GM23338 (cell line): Measurements from ENCODE around the gene DYSF. TPM values are rescaled to one million over a fixed set of nuclear protein-coding genes. Genes with fewer than 3 reads are reported as not detected.

Experiments used
- ATAC-seq: fragments of 200-7000 bp; cut with Tn5 transposase; 3 replicates; pipeline ENCODE4 v1.9.1; 2020
- DNase-seq: peaks from one replicate; pipeline ENCODE4 v3.0.0-alpha.2; 2015; ENCODE audit warnings: low spot score
- H2AFZ ChIP-seq: fragments of 200-600 bp; sonication (generic); 2 replicates; pipeline ENCODE4 v1.8.0; 2016; ENCODE audit warnings: antibody characterized with exemption, mild to moderate bottlenecking, moderate library complexity
- H3F3A ChIP-seq: fragments of 200-600 bp; sonication (generic); replicated peaks from 2 replicates; pipeline ENCODE4 v1.8.0; 2017; ENCODE audit warnings: antibody characterized with exemption, mixed run types, low read depth
- H3K27ac ChIP-seq: fragments of 200-600 bp; sonication (generic); 2 replicates; pipeline ENCODE4 v1.6.1; 2016; ENCODE audit warnings: low read depth
- H3K27me3 ChIP-seq: fragments of 200-600 bp; sonication (generic); 2 replicates; pipeline ENCODE4 v1.8.0; 2016; ENCODE audit warnings: mild to moderate bottlenecking, mixed run types, moderate library complexity; ENCODE audit not compliant: insufficient read depth
- H3K36me3 ChIP-seq: fragments of 200-600 bp; sonication (generic); 2 replicates; pipeline ENCODE4 v1.8.0; 2016; ENCODE audit warnings: mild to moderate bottlenecking; ENCODE audit not compliant: insufficient read depth
- H3K4me1 ChIP-seq: fragments of 200-600 bp; sonication (generic); 2 replicates; pipeline ENCODE4 v1.8.0; 2016; ENCODE audit warnings: mild to moderate bottlenecking, moderate library complexity; ENCODE audit not compliant: insufficient read depth
- H3K4me2 ChIP-seq: fragments of 200-600 bp; sonication (generic); 2 replicates; pipeline ENCODE4 v1.7.1; 2017; ENCODE audit warnings: mixed run types
- H3K4me3 ChIP-seq: fragments of 200-600 bp; sonication (generic); 2 replicates; pipeline ENCODE4 v1.6.1; 2016; ENCODE audit warnings: mixed run types
- H3K79me2 ChIP-seq: fragments of 200-600 bp; sonication (generic); replicated peaks from 2 replicates; pipeline ENCODE4 v1.8.0; 2017; ENCODE audit warnings: mild to moderate bottlenecking; ENCODE audit not compliant: insufficient read depth
- H3K9me2 ChIP-seq: fragments of 200-600 bp; sonication (generic); 2 replicates; pipeline ENCODE4 v1.8.0; 2017; ENCODE audit not compliant: insufficient read depth
- H4K20me1 ChIP-seq: fragments of 200-600 bp; sonication (generic); replicated peaks from 2 replicates; pipeline ENCODE4 v1.8.0; 2017; ENCODE audit warnings: mild to moderate bottlenecking; ENCODE audit not compliant: insufficient read depth
- H3K27ac Mint-ChIP-seq: 2 replicates; pipeline ENCODE4 v1.8.0; 2020; ENCODE audit warnings: inconsistent platforms, mild to moderate bottlenecking, moderate library complexity, mixed read lengths
- H3K27me3 Mint-ChIP-seq: 3 replicates; pipeline ENCODE4 v1.8.0; 2022; ENCODE audit warnings: low read depth, mild to moderate bottlenecking, moderate library complexity, mixed read lengths, inconsistent platforms; ENCODE audit not compliant: insufficient read depth, poor library complexity
- H3K36me3 Mint-ChIP-seq: 3 replicates; pipeline ENCODE4 v1.8.0; 2021; ENCODE audit warnings: low read depth, mild to moderate bottlenecking, inconsistent platforms, moderate library complexity, mixed read lengths
- H3K4me1 Mint-ChIP-seq: 3 replicates; pipeline ENCODE4 v1.8.0; 2020; ENCODE audit warnings: mild to moderate bottlenecking, inconsistent platforms, mixed read lengths
- H3K4me3 Mint-ChIP-seq: 3 replicates; pipeline ENCODE4 v1.8.0; 2021; ENCODE audit warnings: moderate library complexity, mild to moderate bottlenecking, inconsistent platforms, mixed read lengths
- H3K9me3 Mint-ChIP-seq: 3 replicates; pipeline ENCODE4 v1.8.0; 2020; ENCODE audit warnings: moderate library complexity, mild to moderate bottlenecking, inconsistent platforms, mixed read lengths
- CREB1 ChIP-seq: fragments of 250-450 bp; sonication (Bioruptor Pico); IDR thresholded peaks from 2 replicates; pipeline ENCODE4 v1.5.0; 2020; ENCODE audit warnings: low read depth, mild to moderate bottlenecking, moderate library complexity
- EZH2 ChIP-seq: fragments of 200-600 bp; sonication (generic); IDR thresholded peaks from one replicate; pipeline ENCODE4 v1.8.0; 2017; ENCODE audit warnings: antibody characterized with exemption, mild to moderate bottlenecking, low read depth; ENCODE audit not compliant: unreplicated experiment
- EZH2phosphoT487 ChIP-seq: fragments of 200-600 bp; sonication (generic); IDR thresholded peaks from one replicate; pipeline ENCODE4 v1.8.1; 2018; ENCODE audit warnings: antibody characterized with exemption; ENCODE audit not compliant: unreplicated experiment
- POLR2AphosphoS5 ChIP-seq: IDR thresholded peaks from 2 replicates; pipeline ENCODE4 v1.6.1; 2016; ENCODE audit warnings: antibody characterized with exemption, low read depth
- STAT1 ChIP-seq: IDR thresholded peaks from one replicate; pipeline ENCODE4 v1.6.1; 2016; ENCODE audit warnings: antibody characterized with exemption; ENCODE audit not compliant: unreplicated experiment
- ZNF114 ChIP-seq: fragments of 250-450 bp; sonication (Bioruptor Pico); IDR thresholded peaks from 2 replicates; pipeline ENCODE4 v1.5.0; 2020; ENCODE audit warnings: mild to moderate bottlenecking, moderate library complexity
- ZNF331 ChIP-seq: fragments of 250-450 bp; sonication (Bioruptor Pico); IDR thresholded peaks from 2 replicates; pipeline ENCODE4 v1.5.0; 2020; ENCODE audit warnings: low read depth, mild to moderate bottlenecking, moderate library complexity
- polyA plus RNA-seq: library from polyadenylated mRNA; unstranded; fragments of >200 nt; fragmentation: Nextera tagmentation; extraction: Ambion mirVana; gene quantifications from 2 replicates; pipeline ENCODE4 v1.2.1, GENCODE V29; 2016
- total RNA-seq: library from RNA; depleted of rRNA; stranded (reverse); fragments of >200 nt; shearing (Covaris generic); gene quantifications from 2 replicates; pipeline ENCODE4 v1.2.3, GENCODE V29; 2014
- TF ChIP-seq, protein P1 (sequence below): fragments of 250-450 bp; sonication (Bioruptor Pico); IDR thresholded peaks from 2 replicates; pipeline ENCODE4 v1.5.0; 2020; ENCODE audit warnings: mild to moderate bottlenecking, moderate library complexity
- TF ChIP-seq, protein P2 (sequence below), 2 experiments: fragments of 200-600 bp in 1 of 2; sonication (generic) in 1 of 2; conservative IDR thresholded peaks; 2 replicates each; pipeline versions ENCODE4 v1.5.1 to v1.6.1; 2016 to 2017; ENCODE audit warnings: antibody characterized with exemption in 2 of 2, low read depth in 2 of 2, mild to moderate bottlenecking in 2 of 2, moderate library complexity in 1 of 2
- TF ChIP-seq, protein P3 (sequence below): IDR thresholded peaks from 2 replicates; pipeline ENCODE4 v1.6.1; 2016; ENCODE audit warnings: antibody characterized with exemption
- TF ChIP-seq, protein P4 (sequence below): IDR thresholded peaks from one replicate; pipeline ENCODE4 v1.6.1; 2018; ENCODE audit warnings: antibody characterized with exemption; ENCODE audit not compliant: unreplicated experiment

The DYSF gene
- total and polyA plus RNA-seq, 2 experiments from 2014 or later, result 7.3 to 21.3 TPM

DNA sequence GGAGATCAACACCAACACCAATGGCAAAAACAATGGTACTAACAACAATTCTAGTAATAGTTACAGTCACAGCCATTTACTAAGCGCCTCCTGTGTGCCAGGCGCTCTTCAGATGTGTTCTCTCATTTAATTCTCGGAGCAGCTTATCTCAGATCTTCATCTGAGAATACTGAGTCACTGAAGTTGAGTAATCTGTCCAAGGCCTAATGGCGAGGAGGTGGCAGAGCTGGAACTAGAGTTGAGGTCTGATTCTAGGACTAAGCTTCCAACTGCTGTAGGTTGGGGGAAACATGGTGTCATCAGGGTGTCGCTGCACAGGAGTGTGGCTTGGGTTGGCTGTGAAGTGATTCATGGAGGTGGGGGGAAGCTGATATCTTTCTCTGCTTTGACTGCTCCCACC lies 156.1 kb downstream of the DYSF start:
- H4K20me1 ChIP-seq, result no peaks in the 10 kb centered on the region
- H3K9me2 ChIP-seq, result 0 out of 2 replicates have a peak, but pooled peaks cover 5% of the 10 kb centered on the region
- Mint-ChIP-seq H3K27ac (no peak overlapping the region), H3K9me3 (no peaks in the 10 kb centered on the region), H3K4me1 (peaks cover 16% of the 10 kb centered on the region), H3K4me3 (no peak overlapping the region), H3K27me3 (peaks cover 14% of the 10 kb centered on the region), H3K36me3 (peaks cover 2% of the 10 kb centered on the region; the same call in 2 of the 3 replicates)
- no peaks in the 10 kb centered on the region for H3K36me3 ChIP-seq
- no peak for DNase-seq
- 0 out of 2 replicates have a peak, but pooled peaks cover 6% of the 10 kb centered on the region for H3K4me1 ChIP-seq
- no peaks in the 10 kb centered on the region for H3K79me2 ChIP-seq
- H3F3A ChIP-seq, result no peaks in the 10 kb centered on the region
- TF ChIP-seq, protein P1, sequence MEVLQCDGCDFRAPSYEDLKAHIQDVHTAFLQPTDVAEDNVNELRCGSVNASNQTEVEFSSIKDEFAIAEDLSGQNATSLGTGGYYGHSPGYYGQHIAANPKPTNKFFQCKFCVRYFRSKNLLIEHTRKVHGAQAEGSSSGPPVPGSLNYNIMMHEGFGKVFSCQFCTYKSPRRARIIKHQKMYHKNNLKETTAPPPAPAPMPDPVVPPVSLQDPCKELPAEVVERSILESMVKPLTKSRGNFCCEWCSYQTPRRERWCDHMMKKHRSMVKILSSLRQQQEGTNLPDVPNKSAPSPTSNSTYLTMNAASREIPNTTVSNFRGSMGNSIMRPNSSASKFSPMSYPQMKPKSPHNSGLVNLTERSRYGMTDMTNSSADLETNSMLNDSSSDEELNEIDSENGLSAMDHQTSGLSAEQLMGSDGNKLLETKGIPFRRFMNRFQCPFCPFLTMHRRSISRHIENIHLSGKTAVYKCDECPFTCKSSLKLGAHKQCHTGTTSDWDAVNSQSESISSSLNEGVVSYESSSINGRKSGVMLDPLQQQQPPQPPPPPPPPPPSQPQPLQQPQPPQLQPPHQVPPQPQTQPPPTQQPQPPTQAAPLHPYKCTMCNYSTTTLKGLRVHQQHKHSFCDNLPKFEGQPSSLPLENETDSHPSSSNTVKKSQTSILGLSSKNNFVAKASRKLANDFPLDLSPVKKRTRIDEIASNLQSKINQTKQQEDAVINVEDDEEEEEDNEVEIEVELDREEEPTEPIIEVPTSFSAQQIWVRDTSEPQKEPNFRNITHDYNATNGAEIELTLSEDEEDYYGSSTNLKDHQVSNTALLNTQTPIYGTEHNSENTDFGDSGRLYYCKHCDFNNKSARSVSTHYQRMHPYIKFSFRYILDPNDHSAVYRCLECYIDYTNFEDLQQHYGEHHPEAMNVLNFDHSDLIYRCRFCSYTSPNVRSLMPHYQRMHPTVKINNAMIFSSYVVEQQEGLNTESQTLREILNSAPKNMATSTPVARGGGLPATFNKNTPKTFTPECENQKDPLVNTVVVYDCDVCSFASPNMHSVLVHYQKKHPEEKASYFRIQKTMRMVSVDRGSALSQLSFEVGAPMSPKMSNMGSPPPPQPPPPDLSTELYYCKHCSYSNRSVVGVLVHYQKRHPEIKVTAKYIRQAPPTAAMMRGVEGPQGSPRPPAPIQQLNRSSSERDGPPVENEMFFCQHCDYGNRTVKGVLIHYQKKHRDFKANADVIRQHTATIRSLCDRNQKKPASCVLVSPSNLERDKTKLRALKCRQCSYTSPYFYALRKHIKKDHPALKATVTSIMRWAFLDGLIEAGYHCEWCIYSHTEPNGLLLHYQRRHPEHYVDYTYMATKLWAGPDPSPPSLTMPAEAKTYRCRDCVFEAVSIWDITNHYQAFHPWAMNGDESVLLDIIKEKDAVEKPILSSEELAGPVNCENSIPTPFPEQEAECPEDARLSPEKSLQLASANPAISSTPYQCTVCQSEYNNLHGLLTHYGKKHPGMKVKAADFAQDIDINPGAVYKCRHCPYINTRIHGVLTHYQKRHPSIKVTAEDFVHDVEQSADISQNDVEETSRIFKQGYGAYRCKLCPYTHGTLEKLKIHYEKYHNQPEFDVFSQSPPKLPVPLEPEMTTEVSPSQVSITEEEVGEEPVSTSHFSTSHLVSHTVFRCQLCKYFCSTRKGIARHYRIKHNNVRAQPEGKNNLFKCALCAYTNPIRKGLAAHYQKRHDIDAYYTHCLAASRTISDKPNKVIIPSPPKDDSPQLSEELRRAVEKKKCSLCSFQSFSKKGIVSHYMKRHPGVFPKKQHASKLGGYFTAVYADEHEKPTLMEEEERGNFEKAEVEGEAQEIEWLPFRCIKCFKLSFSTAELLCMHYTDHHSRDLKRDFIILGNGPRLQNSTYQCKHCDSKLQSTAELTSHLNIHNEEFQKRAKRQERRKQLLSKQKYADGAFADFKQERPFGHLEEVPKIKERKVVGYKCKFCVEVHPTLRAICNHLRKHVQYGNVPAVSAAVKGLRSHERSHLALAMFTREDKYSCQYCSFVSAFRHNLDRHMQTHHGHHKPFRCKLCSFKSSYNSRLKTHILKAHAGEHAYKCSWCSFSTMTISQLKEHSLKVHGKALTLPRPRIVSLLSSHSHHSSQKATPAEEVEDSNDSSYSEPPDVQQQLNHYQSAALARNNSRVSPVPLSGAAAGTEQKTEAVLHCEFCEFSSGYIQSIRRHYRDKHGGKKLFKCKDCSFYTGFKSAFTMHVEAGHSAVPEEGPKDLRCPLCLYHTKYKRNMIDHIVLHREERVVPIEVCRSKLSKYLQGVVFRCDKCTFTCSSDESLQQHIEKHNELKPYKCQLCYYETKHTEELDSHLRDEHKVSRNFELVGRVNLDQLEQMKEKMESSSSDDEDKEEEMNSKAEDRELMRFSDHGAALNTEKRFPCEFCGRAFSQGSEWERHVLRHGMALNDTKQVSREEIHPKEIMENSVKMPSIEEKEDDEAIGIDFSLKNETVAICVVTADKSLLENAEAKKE (CRISPR knock-in tag), result no peak
- no peak for TF ChIP-seq EZH2phosphoT487
- TF ChIP-seq, protein P2, sequence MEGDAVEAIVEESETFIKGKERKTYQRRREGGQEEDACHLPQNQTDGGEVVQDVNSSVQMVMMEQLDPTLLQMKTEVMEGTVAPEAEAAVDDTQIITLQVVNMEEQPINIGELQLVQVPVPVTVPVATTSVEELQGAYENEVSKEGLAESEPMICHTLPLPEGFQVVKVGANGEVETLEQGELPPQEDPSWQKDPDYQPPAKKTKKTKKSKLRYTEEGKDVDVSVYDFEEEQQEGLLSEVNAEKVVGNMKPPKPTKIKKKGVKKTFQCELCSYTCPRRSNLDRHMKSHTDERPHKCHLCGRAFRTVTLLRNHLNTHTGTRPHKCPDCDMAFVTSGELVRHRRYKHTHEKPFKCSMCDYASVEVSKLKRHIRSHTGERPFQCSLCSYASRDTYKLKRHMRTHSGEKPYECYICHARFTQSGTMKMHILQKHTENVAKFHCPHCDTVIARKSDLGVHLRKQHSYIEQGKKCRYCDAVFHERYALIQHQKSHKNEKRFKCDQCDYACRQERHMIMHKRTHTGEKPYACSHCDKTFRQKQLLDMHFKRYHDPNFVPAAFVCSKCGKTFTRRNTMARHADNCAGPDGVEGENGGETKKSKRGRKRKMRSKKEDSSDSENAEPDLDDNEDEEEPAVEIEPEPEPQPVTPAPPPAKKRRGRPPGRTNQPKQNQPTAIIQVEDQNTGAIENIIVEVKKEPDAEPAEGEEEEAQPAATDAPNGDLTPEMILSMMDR (conservative IDR thresholded peaks at IDR 0.05; ENCODE audit: low read depth in 2 of 2), result no peak
- no peak for TF ChIP-seq CREB1 (CRISPR knock-in tag)
- no peak for TF ChIP-seq STAT1
- TF ChIP-seq ZNF114 (CRISPR knock-in tag), result no peak
- TF ChIP-seq POLR2AphosphoS5, result no peak
- TF ChIP-seq, protein P3, sequence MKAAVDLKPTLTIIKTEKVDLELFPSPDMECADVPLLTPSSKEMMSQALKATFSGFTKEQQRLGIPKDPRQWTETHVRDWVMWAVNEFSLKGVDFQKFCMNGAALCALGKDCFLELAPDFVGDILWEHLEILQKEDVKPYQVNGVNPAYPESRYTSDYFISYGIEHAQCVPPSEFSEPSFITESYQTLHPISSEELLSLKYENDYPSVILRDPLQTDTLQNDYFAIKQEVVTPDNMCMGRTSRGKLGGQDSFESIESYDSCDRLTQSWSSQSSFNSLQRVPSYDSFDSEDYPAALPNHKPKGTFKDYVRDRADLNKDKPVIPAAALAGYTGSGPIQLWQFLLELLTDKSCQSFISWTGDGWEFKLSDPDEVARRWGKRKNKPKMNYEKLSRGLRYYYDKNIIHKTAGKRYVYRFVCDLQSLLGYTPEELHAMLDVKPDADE, result no peak
- TF ChIP-seq ZNF331 (CRISPR knock-in tag), result no peak
- TF ChIP-seq, protein P4, sequence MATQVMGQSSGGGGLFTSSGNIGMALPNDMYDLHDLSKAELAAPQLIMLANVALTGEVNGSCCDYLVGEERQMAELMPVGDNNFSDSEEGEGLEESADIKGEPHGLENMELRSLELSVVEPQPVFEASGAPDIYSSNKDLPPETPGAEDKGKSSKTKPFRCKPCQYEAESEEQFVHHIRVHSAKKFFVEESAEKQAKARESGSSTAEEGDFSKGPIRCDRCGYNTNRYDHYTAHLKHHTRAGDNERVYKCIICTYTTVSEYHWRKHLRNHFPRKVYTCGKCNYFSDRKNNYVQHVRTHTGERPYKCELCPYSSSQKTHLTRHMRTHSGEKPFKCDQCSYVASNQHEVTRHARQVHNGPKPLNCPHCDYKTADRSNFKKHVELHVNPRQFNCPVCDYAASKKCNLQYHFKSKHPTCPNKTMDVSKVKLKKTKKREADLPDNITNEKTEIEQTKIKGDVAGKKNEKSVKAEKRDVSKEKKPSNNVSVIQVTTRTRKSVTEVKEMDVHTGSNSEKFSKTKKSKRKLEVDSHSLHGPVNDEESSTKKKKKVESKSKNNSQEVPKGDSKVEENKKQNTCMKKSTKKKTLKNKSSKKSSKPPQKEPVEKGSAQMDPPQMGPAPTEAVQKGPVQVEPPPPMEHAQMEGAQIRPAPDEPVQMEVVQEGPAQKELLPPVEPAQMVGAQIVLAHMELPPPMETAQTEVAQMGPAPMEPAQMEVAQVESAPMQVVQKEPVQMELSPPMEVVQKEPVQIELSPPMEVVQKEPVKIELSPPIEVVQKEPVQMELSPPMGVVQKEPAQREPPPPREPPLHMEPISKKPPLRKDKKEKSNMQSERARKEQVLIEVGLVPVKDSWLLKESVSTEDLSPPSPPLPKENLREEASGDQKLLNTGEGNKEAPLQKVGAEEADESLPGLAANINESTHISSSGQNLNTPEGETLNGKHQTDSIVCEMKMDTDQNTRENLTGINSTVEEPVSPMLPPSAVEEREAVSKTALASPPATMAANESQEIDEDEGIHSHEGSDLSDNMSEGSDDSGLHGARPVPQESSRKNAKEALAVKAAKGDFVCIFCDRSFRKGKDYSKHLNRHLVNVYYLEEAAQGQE, result no peak
- no peak for TF ChIP-seq EZH2
- H3K27me3 ChIP-seq, result no peaks in the 10 kb centered on the region
- H3K27ac ChIP-seq, result no peak overlapping the region
- ATAC-seq, result no peak
- H3K4me3 ChIP-seq, result no peak overlapping the region
- H3K4me2 ChIP-seq, result no peak overlapping the region
- H2AFZ ChIP-seq, result no peak overlapping the region
